HG02840 (cell line): ENCODE measurements around the gene IL17RC.
A peak's percentile ranks its signal among the peaks of the same experiment; 100 is the strongest.
"Not testable (repeated sequence)": the region's sequence is repeated elsewhere in the genome, so short reads cannot be mapped to it uniquely, and the experiment has no call there.

Experiments
- ATAC-seq: cut with Tn5 transposase; IDR thresholded peaks from one replicate; pipeline ENCODE4 v1.9.1; 2021; ENCODE audit warnings: mild to moderate bottlenecking, moderate library complexity, moderate number of reproducible peaks; ENCODE audit not compliant: unreplicated experiment, low FRiP score

Gene IL17RC

GRCh38 chr3:9914011-9914410, 2.9 kb upstream of the IL17RC start:
- ATAC-seq = no peak

DNA sequence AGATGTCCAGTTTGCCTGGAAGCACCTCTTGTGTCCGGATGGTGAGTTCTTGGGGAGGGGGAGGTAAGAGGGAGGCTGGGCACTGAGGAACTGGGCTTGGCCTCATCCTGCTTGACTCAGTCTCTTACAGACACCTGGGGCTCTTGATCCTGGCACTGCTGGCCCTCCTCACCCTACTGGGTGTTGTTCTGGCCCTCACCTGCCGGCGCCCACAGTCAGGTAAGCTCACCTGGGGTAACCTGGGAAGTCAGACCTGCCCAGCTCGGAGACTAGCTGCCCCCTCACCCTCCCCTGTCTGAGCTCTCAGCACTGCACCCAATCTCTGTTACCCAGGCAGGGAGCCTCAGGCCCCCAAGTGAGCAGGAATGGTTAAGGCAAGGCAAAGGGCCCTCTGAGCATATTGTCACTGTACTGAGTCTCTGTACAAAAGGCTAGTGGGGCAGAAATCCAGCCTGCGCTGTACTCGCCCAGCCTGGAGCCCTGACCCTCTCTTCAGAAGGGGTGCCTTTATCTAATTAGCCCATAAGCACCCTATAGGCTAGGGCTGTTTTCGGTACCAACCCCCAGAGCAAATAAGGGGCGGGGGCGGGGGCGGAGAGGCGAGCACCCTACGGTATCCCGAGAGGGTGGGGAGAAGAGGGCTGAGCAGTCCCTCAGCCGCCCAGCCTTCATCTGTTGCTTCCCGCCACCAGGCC, 2.2 kb upstream of the IL17RC start:
- no peak for ATAC-seq

DNA sequence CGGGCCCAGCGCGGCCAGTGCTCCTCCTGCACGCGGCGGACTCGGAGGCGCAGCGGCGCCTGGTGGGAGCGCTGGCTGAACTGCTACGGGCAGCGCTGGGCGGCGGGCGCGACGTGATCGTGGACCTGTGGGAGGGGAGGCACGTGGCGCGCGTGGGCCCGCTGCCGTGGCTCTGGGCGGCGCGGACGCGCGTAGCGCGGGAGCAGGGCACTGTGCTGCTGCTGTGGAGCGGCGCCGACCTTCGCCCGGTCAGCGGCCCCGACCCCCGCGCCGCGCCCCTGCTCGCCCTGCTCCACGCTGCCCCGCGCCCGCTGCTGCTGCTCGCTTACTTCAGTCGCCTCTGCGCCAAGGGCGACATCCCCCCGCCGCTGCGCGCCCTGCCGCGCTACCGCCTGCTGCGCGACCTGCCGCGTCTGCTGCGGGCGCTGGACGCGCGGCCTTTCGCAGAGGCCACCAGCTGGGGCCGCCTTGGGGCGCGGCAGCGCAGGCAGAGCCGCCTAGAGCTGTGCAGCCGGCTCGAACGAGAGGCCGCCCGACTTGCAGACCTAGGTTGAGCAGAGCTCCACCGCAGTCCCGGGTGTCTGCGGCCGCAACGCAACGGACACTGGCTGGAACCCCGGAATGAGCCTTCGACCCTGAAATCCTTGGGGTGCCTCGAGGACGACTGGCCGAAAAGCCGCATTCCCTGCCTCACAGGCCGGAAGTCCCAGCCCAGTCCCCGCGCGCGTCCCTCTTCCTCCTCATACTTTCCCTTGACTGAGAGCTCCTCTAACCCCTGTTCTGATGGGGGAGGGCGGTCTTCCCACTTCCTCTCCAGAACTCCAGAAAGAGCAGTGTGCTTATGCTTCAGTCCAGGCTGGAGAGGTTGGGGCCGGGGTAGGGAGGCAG, 1.4 kb upstream of the IL17RC start:
- ATAC-seq = no peak

- no peak for ATAC-seq
Observed at GRCh38 chr3:9916346-9916733, 558 bp upstream of the IL17RC start.

DNA sequence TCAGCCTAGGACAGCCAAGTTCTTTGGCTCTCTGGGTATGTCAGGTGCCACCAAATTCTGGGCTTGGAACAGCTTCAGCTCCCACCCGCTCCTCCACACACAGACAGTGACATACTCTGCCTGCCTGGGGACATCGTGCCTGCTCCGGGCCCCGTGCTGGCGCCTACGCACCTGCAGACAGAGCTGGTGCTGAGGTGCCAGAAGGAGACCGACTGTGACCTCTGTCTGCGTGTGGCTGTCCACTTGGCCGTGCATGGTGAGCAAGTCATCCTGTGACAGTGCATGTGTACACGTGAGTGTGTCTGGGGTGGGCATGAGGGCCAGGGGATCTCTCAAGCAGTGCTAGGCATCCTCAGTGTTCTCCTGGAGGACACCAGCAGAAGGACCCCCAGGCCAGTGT, 922 bp downstream of the IL17RC start:
- no peak for ATAC-seq

GRCh38 chr3:9918261-9919038, 1.6 kb downstream of the IL17RC start:
- ATAC-seq = no peak

DNA sequence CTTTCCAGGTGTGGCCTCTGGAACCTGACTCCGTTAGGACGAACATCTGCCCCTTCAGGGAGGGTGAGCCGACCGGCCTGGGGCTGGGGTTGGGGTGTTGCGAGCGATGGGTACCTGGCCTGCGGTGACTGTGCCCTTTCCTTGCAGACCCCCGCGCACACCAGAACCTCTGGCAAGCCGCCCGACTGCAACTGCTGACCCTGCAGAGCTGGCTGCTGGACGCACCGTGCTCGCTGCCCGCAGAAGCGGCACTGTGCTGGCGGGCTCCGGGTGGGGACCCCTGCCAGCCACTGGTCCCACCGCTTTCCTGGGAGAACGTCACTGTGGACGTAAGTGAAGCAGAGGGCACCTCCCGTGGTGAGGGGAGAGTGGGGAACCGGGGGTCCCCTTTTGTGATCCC, 11.3 kb downstream of the IL17RC start:
- ATAC-seq = no peak

GRCh38 chr3:9930804-9931418, 14.0 kb downstream of the IL17RC start:
- ATAC-seq = no peak

DNA sequence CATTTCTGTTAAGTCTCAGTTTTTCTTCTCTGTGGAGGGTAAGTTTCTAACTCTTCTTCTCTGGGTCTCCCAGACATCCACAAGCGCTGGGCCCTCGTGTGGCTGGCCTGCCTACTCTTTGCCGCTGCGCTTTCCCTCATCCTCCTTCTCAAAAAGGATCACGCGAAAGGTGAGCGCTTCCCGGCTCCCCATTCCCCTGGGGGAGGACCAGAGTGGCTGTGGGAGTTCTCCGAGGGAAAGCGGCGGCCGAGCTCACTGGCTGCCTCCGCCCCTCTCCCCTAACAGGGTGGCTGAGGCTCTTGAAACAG, 15.6 kb downstream of the IL17RC start:
- no peak for ATAC-seq

DNA sequence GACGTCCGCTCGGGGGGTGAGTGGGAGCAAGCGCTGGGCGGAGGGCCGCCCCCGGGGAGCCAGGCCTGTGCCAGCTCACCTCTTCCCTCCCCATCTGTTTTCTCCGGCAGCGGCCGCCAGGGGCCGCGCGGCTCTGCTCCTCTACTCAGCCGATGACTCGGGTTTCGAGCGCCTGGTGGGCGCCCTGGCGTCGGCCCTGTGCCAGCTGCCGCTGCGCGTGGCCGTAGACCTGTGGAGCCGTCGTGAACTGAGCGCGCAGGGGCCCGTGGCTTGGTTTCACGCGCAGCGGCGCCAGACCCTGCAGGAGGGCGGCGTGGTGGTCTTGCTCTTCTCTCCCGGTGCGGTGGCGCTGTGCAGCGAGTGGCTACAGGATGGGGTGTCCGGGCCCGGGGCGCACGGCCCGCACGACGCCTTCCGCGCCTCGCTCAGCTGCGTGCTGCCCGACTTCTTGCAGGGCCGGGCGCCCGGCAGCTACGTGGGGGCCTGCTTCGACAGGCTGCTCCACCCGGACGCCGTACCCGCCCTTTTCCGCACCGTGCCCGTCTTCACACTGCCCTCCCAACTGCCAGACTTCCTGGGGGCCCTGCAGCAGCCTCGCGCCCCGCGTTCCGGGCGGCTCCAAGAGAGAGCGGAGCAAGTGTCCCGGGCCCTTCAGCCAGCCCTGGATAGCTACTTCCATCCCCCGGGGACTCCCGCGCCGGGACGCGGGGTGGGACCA, 16.1 kb downstream of the IL17RC start:
- ATAC-seq = peak; percentile 49

- peak; percentile 91 for ATAC-seq
Observed at GRCh38 chr3:9933561-9934234, 16.8 kb downstream of the IL17RC start, which contains the start of gene CRELD1. TSS of gene CRELD1 (plus strand) at chr3:9933834. CDS start at chr3:9934439, 605 bp downstream.

GRCh38 chr3:9934235-9934621, 17.3 kb downstream of the IL17RC start:
- no peak for ATAC-seq

DNA sequence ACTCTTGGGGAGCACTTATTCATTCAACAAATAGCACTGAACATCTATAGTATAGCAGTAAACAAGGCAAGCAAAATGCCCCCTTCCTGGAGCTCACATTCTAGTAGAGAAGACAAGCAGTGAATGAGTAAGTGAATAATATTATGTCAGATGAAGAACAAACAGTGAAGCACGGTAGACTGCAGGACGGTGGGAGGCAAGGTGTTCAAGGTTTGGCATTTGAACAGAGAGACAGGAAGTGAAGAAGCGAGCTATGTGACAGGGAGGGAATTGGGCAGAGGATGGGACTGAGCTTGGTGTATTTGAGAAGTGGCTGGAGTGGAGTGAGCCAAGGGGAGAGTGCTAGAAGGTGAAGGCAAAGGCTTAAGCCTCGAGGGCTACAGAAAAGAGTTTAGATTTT, 18.1 kb downstream of the IL17RC start:
- ATAC-seq = no peak

- no peak for ATAC-seq
Observed at GRCh38 chr3:9935966-9936510, 19.1 kb downstream of the IL17RC start.

DNA sequence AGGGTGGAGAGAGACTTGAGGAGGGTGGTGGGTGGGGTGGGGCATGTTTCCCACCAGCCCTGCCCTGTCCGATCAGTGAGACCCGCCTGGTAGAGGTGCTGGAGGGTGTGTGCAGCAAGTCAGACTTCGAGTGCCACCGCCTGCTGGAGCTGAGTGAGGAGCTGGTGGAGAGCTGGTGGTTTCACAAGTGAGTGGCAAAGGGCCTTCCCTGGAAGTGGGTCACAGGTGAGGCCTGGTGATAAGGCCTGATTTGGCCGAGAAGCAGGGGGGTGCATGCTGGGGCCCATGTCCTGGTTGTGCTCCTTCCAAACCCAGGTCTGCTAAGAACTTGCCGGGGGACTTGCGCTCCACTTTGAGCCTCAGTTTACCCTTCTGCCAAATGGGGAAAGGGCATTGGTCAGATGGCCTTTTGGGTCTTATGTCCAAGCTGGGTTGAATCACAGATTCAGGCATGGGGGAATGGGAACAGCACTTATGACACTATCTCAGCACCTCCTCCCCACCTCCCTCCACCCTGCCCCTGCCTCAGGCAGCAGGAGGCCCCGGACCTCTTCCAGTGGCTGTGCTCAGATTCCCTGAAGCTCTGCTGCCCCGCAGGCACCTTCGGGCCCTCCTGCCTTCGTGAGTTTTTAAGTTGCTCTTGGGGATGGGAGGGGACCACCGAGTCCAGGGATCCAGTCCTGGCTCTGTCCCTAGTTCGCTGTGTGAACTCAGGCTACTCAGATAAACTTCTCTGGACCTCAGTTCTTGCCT, 20.8 kb downstream of the IL17RC start:
- no peak for ATAC-seq

DNA sequence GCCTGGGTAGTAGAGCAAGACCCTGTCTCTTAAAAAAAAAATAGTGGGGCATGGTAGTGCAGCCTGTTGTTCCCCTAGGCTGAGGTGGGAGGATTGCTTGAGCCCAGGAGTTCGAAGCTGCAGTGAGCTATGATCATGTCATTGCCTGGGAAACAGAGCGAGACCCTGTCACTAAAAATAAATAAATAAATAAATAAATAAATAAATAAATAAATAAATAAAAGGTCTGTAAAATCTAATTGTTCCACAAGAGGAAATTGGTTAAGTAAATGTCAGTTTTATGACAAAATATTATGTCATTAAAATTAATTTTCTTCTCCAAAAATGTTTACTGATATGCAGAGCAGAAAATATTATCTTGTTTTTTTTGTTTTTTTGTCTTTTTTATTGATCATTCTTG, 22.1 kb downstream of the IL17RC start:
- ATAC-seq = no peak

DNA sequence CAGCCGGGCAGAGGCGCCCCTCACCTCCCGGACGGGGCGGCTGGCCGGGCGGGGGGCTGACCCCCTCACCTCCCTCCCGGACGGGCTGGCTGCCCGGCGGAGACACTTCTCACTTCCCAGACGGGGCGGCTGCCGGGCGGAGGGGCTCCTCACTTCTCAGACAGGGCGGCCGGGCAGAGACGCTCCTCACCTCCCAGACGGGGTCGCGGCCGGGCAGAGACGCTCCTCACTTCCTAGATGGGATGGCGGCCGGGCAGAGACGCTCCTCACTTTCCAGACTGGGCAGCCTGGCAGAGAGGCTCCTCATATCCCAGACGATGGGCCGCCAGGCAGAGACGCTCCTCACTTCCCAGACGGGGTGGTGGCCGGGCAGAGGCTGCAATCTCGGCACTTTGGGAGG, 23.0 kb downstream of the IL17RC start:
- not testable (repeated sequence) for ATAC-seq

DNA sequence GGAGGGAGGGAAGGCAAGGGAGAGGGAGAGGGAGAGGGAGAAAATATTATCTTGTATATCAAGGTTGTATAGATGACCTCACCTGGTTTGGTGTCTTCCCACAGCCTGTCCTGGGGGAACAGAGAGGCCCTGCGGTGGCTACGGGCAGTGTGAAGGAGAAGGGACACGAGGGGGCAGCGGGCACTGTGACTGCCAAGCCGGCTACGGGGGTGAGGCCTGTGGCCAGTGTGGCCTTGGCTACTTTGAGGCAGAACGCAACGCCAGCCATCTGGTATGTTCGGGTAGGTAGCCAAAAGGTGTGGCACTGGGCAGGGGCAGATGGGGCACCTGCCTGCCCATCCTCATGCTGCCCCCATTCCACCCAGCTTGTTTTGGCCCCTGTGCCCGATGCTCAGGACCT, 23.8 kb downstream of the IL17RC start:
- no peak for ATAC-seq

GRCh38 chr3:9942164-9942563, 25.3 kb downstream of the IL17RC start:
- no peak for ATAC-seq
